Measurements from ENCODE around the gene SLC5A10.

SLC5A10 gene

GRCh38 chr17:18951941-18952842, at the start of gene SLC5A10:
Gene SLC5A10, plus strand, starts transcription at chr17:18952165. Its CDS starts 41 bp downstream, at chr17:18952206.
- DNase-seq (ENCODE audit: low read depth) = no peak
- peak; percentile 14 for TF ChIP-seq CTCF (IDR thresholded peaks at IDR 0.05; ENCODE audit: low read length, missing control alignments)
- no peak within 1 kb of the TSS for H3K4me3 ChIP-seq (replicated peaks; ENCODE audit: low read depth, low read length)

GRCh38 chr17:18904482-18904881, 47.5 kb upstream of the SLC5A10 start:
- no peak for TF ChIP-seq CTCF (IDR thresholded peaks at IDR 0.05; ENCODE audit: low read length, missing control alignments)
- no peak for DNase-seq (ENCODE audit: low read depth)
- H3K4me3 ChIP-seq (replicated peaks; ENCODE audit: low read depth, low read length) = no peak overlapping the region

GRCh38 chr17:18905226-18905625, 46.7 kb upstream of the SLC5A10 start:
- DNase-seq (ENCODE audit: low read depth) = no peak
- no peak for TF ChIP-seq CTCF (IDR thresholded peaks at IDR 0.05; ENCODE audit: low read length, missing control alignments)
- H3K4me3 ChIP-seq (replicated peaks; ENCODE audit: low read depth, low read length) = no peak overlapping the region

- no peak for DNase-seq (ENCODE audit: low read depth)
- H3K4me3 ChIP-seq (replicated peaks; ENCODE audit: low read depth, low read length) = no peak overlapping the region
- no peak for TF ChIP-seq CTCF (IDR thresholded peaks at IDR 0.05; ENCODE audit: low read length, missing control alignments)
These were observed 41.6 kb upstream of the SLC5A10 start for GRCh38 chr17:18910326-18910725.

- no peak for TF ChIP-seq CTCF (IDR thresholded peaks at IDR 0.05; ENCODE audit: low read length, missing control alignments)
- DNase-seq (ENCODE audit: low read depth) = no peak
- H3K4me3 ChIP-seq (replicated peaks; ENCODE audit: low read depth, low read length) = no peak overlapping the region
These were observed 41.1 kb upstream of the SLC5A10 start for GRCh38 chr17:18910881-18911280.

GRCh38 chr17:18916816-18917500, 35.0 kb upstream of the SLC5A10 start:
- TF ChIP-seq CTCF (IDR thresholded peaks at IDR 0.05; ENCODE audit: low read length, missing control alignments) = no peak
- H3K4me3 ChIP-seq (replicated peaks; ENCODE audit: low read depth, low read length) = no peak overlapping the region
- no peak for DNase-seq (ENCODE audit: low read depth)
